ENCODE measurements around the gene OR8A1.

The OR8A1 gene

GRCh38 chr11:124569697-124570096 lies at the start of gene OR8A1:
Gene OR8A1 (plus strand): TSS chr11:124569997. CDS start chr11:124570120, 123 bp downstream.
- no peak for FAIRE-seq
- DNase-seq (ENCODE audit: insufficient read length, low spot score), result no peak

GRCh38 chr11:124520550-124520854 lies 49.3 kb upstream of the OR8A1 start:
- DNase-seq (ENCODE audit: insufficient read length, low spot score) (no peak), FAIRE-seq (no peak)

- FAIRE-seq, result no peak
- no peak for DNase-seq (ENCODE audit: insufficient read length, low spot score)
Measured at GRCh38 chr11:124533626-124534025, 36.2 kb upstream of the OR8A1 start.

GRCh38 chr11:124534051-124534450 lies 35.7 kb upstream of the OR8A1 start:
- DNase-seq (ENCODE audit: insufficient read length, low spot score), result no peak
- no peak for FAIRE-seq

- DNase-seq (ENCODE audit: insufficient read length, low spot score) (no peak), FAIRE-seq (no peak)
Measured at GRCh38 chr11:124535552-124536232, 34.1 kb upstream of the OR8A1 start.

GRCh38 chr11:124536520-124536919 lies 33.3 kb upstream of the OR8A1 start:
- no peak for DNase-seq (ENCODE audit: insufficient read length, low spot score)
- FAIRE-seq, result no peak

GRCh38 chr11:124538019-124538418 lies 31.8 kb upstream of the OR8A1 start:
- DNase-seq (ENCODE audit: insufficient read length, low spot score), result no peak
- no peak for FAIRE-seq

GRCh38 chr11:124541204-124541603 lies 28.6 kb upstream of the OR8A1 start:
- DNase-seq (ENCODE audit: insufficient read length, low spot score) (no peak), FAIRE-seq (no peak)

GRCh38 chr11:124543145-124543544 lies 26.7 kb upstream of the OR8A1 start:
- DNase-seq (ENCODE audit: insufficient read length, low spot score), result no peak

GRCh38 chr11:124543554-124543953 lies 26.2 kb upstream of the OR8A1 start, which contains the start of gene OR8B12:
Gene OR8B12 (minus strand): TSS chr11:124543654. CDS start chr11:124543654, 0 bp downstream.
- DNase-seq (ENCODE audit: insufficient read length, low spot score) (no peak), FAIRE-seq (no peak)

More at GRCh38 chr11:124543145-124543544, 26.7 kb upstream of the OR8A1 start:
- FAIRE-seq, result no peak

- FAIRE-seq, result no peak
Measured at GRCh38 chr11:124551189-124551588, 18.6 kb upstream of the OR8A1 start.

GRCh38 chr11:124551987-124552386 lies 17.8 kb upstream of the OR8A1 start:
- no peak for FAIRE-seq

More at GRCh38 chr11:124551189-124551588, 18.6 kb upstream of the OR8A1 start:
- DNase-seq (ENCODE audit: insufficient read length, low spot score), result no peak

GRCh38 chr11:124556828-124557227 lies 13.0 kb upstream of the OR8A1 start:
- FAIRE-seq, result no peak

More at GRCh38 chr11:124551987-124552386, 17.8 kb upstream of the OR8A1 start:
- DNase-seq (ENCODE audit: insufficient read length, low spot score), result no peak

GRCh38 chr11:124570160-124570559 lies 363 bp downstream of the OR8A1 start:
- DNase-seq (ENCODE audit: insufficient read length, low spot score) (no peak), FAIRE-seq (no peak)

More at GRCh38 chr11:124556828-124557227, 13.0 kb upstream of the OR8A1 start:
- no peak for DNase-seq (ENCODE audit: insufficient read length, low spot score)

GRCh38 chr11:124577716-124578427 lies 8.1 kb downstream of the OR8A1 start:
- FAIRE-seq (no peak), DNase-seq (ENCODE audit: insufficient read length, low spot score) (no peak)

- FAIRE-seq (no peak), DNase-seq (ENCODE audit: insufficient read length, low spot score) (no peak)
Measured at GRCh38 chr11:124578761-124579160, 9.0 kb downstream of the OR8A1 start.

GRCh38 chr11:124581817-124582216 lies 12.0 kb downstream of the OR8A1 start:
- DNase-seq (ENCODE audit: insufficient read length, low spot score), result no peak
- no peak for FAIRE-seq

GRCh38 chr11:124582565-124582964 lies 12.8 kb downstream of the OR8A1 start:
- FAIRE-seq (no peak), DNase-seq (ENCODE audit: insufficient read length, low spot score) (no peak)

GRCh38 chr11:124583781-124584180 lies 14.0 kb downstream of the OR8A1 start:
- DNase-seq (ENCODE audit: insufficient read length, low spot score) (no peak), FAIRE-seq (no peak)

GRCh38 chr11:124584681-124585372 lies 15.0 kb downstream of the OR8A1 start:
- no peak for FAIRE-seq
- DNase-seq (ENCODE audit: insufficient read length, low spot score), result no peak

- DNase-seq (ENCODE audit: insufficient read length, low spot score), result peak; percentile 21
- no peak for FAIRE-seq
Measured at GRCh38 chr11:124586238-124586860, 16.6 kb downstream of the OR8A1 start.
